HEK293 (cell line): ENCODE measurements around the gene SYNDIG1L.

ENCODE experiments used
- CTCF ChIA-PET: fragments of 350-600 bp; formaldehyde crosslinking; extraction: SDS; loops from one replicate; lab custom pipeline; 2021; ENCODE audit warnings: antibody characterized with exemption; lab: Yijun Ruan, JAX
- POLR2A ChIA-PET: fragments of 300-600 bp; formaldehyde crosslinking; extraction: SDS; loops from one replicate; lab custom pipeline; 2020; ENCODE audit warnings: antibody characterized with exemption, inconsistent platforms; lab: Yijun Ruan, JAX
- H3K27ac ChIP-seq: fragments of 200-500 bp; sonication (Bioruptor generic); 2 replicates; pipeline ENCODE4 v1.5.1; 2014; ENCODE audit warnings: low read depth, low read length, control low read depth, inconsistent platforms; ENCODE audit errors: extremely low read depth
- H3K36me3 ChIP-seq, 2 experiments: fragments of 200-500 bp in 1 of 2; sonication (Bioruptor generic) in 1 of 2; 1 replicate in 1 of 2; 2 replicates in 1 of 2; pipeline ENCODE4 v1.5.1; 2014 to 2017; ENCODE audit warnings: inconsistent platforms in 2 of 2, low read length in 2 of 2; ENCODE audit not compliant: control insufficient read depth in 2 of 2, insufficient read depth in 1 of 2
- H3K4me1 ChIP-seq: fragments of 200-500 bp; sonication (Bioruptor generic); 2 replicates; pipeline ENCODE4 v1.5.1; 2014; ENCODE audit warnings: mild to moderate bottlenecking, low read length, inconsistent platforms; ENCODE audit not compliant: control insufficient read depth, insufficient read depth
- H3K4me3 ChIP-seq: 2 replicates; pipeline ENCODE4 v1.5.1; 2011; ENCODE audit warnings: low read depth, mild to moderate bottlenecking, control low read depth, low read length, moderate library complexity
- H3K9me3 ChIP-seq: fragments of 200-500 bp; sonication (Bioruptor generic); 2 replicates; pipeline ENCODE4 v1.5.1; 2014; ENCODE audit warnings: low read depth, low read length, inconsistent platforms; ENCODE audit not compliant: control insufficient read depth, insufficient read depth
- OVOL3 ChIP-seq: fragments of 450-650 bp; formaldehyde crosslinking; IDR thresholded peaks from 2 replicates; pipeline ENCODE4 v1.5.1; 2016; ENCODE audit warnings: missing biosample characterization, missing genetic modification characterization
- REST ChIP-seq: fragments of 450-650 bp; formaldehyde crosslinking; IDR thresholded peaks from 2 replicates; pipeline ENCODE4 v1.5.1; 2016; ENCODE audit warnings: missing biosample characterization, missing genetic modification characterization
- ZBTB1 ChIP-seq: fragments of 450-650 bp; formaldehyde crosslinking; IDR thresholded peaks from 2 replicates; pipeline ENCODE4 v1.5.1; 2016; ENCODE audit warnings: missing biosample characterization, missing genetic modification characterization
- ZFP3 ChIP-seq: fragments of 450-650 bp; formaldehyde crosslinking; IDR thresholded peaks from 2 replicates; pipeline ENCODE4 v1.5.1; 2016; ENCODE audit warnings: low read depth, missing biosample characterization, missing genetic modification characterization
- ZNF140 ChIP-seq: fragments of 450-650 bp; formaldehyde crosslinking; IDR thresholded peaks from 2 replicates; pipeline ENCODE4 v1.5.1; 2016; ENCODE audit warnings: missing biosample characterization, missing genetic modification characterization
- ZNF394 ChIP-seq: fragments of 450-650 bp; formaldehyde crosslinking; IDR thresholded peaks from 2 replicates; pipeline ENCODE4 v1.5.1; 2016; ENCODE audit warnings: missing biosample characterization, missing genetic modification characterization, mild to moderate bottlenecking, moderate library complexity, borderline replicate concordance
- ZNF426 ChIP-seq: fragments of 450-650 bp; formaldehyde crosslinking; IDR thresholded peaks from 2 replicates; pipeline ENCODE4 v1.5.1; 2017; ENCODE audit warnings: missing biosample characterization, missing genetic modification characterization, mild to moderate bottlenecking, inconsistent platforms, moderate library complexity
- ZNF555 ChIP-seq: fragments of 450-650 bp; formaldehyde crosslinking; conservative IDR thresholded peaks from 2 replicates; pipeline ENCODE4 v1.5.1; 2017; ENCODE audit warnings: missing biosample characterization, mild to moderate bottlenecking, missing genetic modification characterization, inconsistent platforms
- ZNF623 ChIP-seq: fragments of 450-650 bp; formaldehyde crosslinking; IDR thresholded peaks from 2 replicates; pipeline ENCODE4 v1.5.1; 2016; ENCODE audit warnings: missing biosample characterization, missing genetic modification characterization
- ZNF654 ChIP-seq: fragments of 450-650 bp; formaldehyde crosslinking; IDR thresholded peaks from 2 replicates; pipeline ENCODE4 v1.5.1; 2016; ENCODE audit warnings: low read depth, missing biosample characterization, missing genetic modification characterization
- ZNF664 ChIP-seq: fragments of 450-650 bp; formaldehyde crosslinking; IDR thresholded peaks from 2 replicates; pipeline ENCODE4 v1.5.1; 2016; ENCODE audit warnings: missing biosample characterization, missing genetic modification characterization
- TF ChIP-seq, protein P1 (sequence below): fragments of 450-650 bp; formaldehyde crosslinking; IDR thresholded peaks from 2 replicates; pipeline ENCODE4 v1.5.1; 2016; ENCODE audit warnings: missing biosample characterization, missing genetic modification characterization, low read depth
- TF ChIP-seq, protein P2 (sequence below): fragments of 450-650 bp; formaldehyde crosslinking; conservative IDR thresholded peaks from 2 replicates; pipeline ENCODE4 v1.5.1; 2016; ENCODE audit warnings: low read depth, missing biosample characterization, missing genetic modification characterization
- TF ChIP-seq, protein P3 (sequence below): fragments of 450-650 bp; formaldehyde crosslinking; conservative IDR thresholded peaks from 2 replicates; pipeline ENCODE4 v1.5.1; 2016; ENCODE audit warnings: low read depth, missing biosample characterization, missing genetic modification characterization

The SYNDIG1L gene

GRCh38 chr14:74408870-74409269 lies 17.1 kb downstream of the SYNDIG1L start:
- Histone ChIP-seq H3K9me3 (no peaks in the 10 kb centered on the region), H3K4me1 (no peaks in the 10 kb centered on the region), H3K27ac (no peak overlapping the region), H3K36me3 (no peaks in the 10 kb centered on the region), H3K4me3 (no peak overlapping the region)
- TF ChIP-seq ZNF140 (tag by site-specific recombination): 0 out of 2 replicates have a peak, but pooled peaks have one; percentile 21
- peak; percentile 11; the same call in 1 of the 2 replicates for TF ChIP-seq ZNF654 (tag by site-specific recombination)
- peak; percentile 54 for TF ChIP-seq ZNF426 (tag by site-specific recombination)
- TF ChIP-seq, protein P1, sequence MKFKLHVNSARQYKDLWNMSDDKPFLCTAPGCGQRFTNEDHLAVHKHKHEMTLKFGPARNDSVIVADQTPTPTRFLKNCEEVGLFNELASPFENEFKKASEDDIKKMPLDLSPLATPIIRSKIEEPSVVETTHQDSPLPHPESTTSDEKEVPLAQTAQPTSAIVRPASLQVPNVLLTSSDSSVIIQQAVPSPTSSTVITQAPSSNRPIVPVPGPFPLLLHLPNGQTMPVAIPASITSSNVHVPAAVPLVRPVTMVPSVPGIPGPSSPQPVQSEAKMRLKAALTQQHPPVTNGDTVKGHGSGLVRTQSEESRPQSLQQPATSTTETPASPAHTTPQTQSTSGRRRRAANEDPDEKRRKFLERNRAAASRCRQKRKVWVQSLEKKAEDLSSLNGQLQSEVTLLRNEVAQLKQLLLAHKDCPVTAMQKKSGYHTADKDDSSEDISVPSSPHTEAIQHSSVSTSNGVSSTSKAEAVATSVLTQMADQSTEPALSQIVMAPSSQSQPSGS (tag by site-specific recombination): no peak
- TF ChIP-seq ZNF555: peak; percentile 41; the same call in 1 of the 2 replicates
- no peak for TF ChIP-seq ZBTB1
- TF ChIP-seq OVOL3 (tag by site-specific recombination): no peak
- TF ChIP-seq ZNF664 (tag by site-specific recombination): 0 out of 2 replicates have a peak, but pooled peaks have one; percentile 27
- TF ChIP-seq ZNF623 (tag by site-specific recombination): peak; percentile 32; the same call in 1 of the 2 replicates
- peak; percentile 36; the same call in 1 of the 2 replicates for TF ChIP-seq REST (tag by site-specific recombination)
- no peak for TF ChIP-seq ZFP3
- TF ChIP-seq, protein P2, sequence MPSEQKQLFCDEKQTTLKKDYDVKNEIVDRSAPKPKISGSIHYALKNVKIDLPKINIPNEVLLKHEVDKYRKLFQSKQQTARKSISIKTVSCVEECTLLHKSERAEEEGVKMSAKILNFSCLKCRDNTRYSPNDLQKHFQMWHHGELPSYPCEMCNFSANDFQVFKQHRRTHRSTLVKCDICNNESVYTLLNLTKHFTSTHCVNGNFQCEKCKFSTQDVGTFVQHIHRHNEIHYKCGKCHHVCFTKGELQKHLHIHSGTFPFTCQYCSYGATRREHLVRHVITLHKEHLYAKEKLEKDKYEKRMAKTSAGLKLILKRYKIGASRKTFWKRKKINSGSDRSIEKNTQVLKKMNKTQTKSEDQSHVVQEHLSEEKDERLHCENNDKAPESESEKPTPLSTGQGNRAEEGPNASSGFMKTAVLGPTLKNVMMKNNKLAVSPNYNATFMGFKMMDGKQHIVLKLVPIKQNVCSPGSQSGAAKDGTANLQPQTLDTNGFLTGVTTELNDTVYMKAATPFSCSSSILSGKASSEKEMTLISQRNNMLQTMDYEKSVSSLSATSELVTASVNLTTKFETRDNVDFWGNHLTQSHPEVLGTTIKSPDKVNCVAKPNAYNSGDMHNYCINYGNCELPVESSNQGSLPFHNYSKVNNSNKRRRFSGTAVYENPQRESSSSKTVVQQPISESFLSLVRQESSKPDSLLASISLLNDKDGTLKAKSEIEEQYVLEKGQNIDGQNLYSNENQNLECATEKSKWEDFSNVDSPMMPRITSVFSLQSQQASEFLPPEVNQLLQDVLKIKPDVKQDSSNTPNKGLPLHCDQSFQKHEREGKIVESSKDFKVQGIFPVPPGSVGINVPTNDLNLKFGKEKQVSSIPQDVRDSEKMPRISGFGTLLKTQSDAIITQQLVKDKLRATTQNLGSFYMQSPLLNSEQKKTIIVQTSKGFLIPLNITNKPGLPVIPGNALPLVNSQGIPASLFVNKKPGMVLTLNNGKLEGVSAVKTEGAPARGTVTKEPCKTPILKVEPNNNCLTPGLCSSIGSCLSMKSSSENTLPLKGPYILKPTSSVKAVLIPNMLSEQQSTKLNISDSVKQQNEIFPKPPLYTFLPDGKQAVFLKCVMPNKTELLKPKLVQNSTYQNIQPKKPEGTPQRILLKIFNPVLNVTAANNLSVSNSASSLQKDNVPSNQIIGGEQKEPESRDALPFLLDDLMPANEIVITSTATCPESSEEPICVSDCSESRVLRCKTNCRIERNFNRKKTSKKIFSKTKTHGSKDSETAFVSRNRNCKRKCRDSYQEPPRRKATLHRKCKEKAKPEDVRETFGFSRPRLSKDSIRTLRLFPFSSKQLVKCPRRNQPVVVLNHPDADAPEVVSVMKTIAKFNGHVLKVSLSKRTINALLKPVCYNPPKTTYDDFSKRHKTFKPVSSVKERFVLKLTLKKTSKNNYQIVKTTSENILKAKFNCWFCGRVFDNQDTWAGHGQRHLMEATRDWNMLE (tag by site-specific recombination): peak; percentile 69
- TF ChIP-seq ZNF394 (tag by site-specific recombination): peak; percentile 76; the same call in 1 of the 2 replicates
- TF ChIP-seq, protein P3, sequence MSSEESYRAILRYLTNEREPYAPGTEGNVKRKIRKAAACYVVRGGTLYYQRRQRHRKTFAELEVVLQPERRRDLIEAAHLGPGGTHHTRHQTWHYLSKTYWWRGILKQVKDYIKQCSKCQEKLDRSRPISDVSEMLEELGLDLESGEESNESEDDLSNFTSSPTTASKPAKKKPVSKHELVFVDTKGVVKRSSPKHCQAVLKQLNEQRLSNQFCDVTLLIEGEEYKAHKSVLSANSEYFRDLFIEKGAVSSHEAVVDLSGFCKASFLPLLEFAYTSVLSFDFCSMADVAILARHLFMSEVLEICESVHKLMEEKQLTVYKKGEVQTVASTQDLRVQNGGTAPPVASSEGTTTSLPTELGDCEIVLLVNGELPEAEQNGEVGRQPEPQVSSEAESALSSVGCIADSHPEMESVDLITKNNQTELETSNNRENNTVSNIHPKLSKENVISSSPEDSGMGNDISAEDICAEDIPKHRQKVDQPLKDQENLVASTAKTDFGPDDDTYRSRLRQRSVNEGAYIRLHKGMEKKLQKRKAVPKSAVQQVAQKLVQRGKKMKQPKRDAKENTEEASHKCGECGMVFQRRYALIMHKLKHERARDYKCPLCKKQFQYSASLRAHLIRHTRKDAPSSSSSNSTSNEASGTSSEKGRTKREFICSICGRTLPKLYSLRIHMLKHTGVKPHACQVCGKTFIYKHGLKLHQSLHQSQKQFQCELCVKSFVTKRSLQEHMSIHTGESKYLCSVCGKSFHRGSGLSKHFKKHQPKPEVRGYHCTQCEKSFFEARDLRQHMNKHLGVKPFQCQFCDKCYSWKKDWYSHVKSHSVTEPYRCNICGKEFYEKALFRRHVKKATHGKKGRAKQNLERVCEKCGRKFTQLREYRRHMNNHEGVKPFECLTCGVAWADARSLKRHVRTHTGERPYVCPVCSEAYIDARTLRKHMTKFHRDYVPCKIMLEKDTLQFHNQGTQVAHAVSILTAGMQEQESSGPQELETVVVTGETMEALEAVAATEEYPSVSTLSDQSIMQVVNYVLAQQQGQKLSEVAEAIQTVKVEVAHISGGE (tag by site-specific recombination): peak; percentile 47
- POLR2A ChIA-PET: no interaction called here
- CTCF ChIA-PET: interaction anchor here (0.6 to 0.7 kb wide), 3 partner anchors 19 to 131 kb away, joined by 3 to 4 read pairs (median 4); no protein-coding TSS in a partner anchor
